Liver (tissue), 4 donors: ENCODE results near the gene TMEM183A. TPM values are rescaled to one million over a fixed set of nuclear protein-coding genes. Genes with fewer than 3 reads are reported as not detected.

ENCODE experiments used
- polyA plus RNA-seq, 2 donors: library from polyadenylated mRNA; stranded (reverse) in 1 of 2; unstranded in 1 of 2; fragments of 200-250 nt in 1 of 2; fragments of >200 nt in 1 of 2; fragmentation: Nextera tagmentation in 1 of 2; extraction: Ambion mirVana in 1 of 2; gene quantifications; one replicate each; pipeline versions ENCODE4 v1.2.1 to v1.2.3, GENCODE V29; 2013 to 2015
- total RNA-seq, 2 donors: library from RNA; depleted of rRNA; stranded (reverse); fragments of >200 nt; gene quantifications; one replicate each; pipeline ENCODE4 v1.2.3, GENCODE V29; 2014
- donor health status: healthy.
- donor health status: healthy.
- donor health status: healthy.

Gene TMEM183A
- total and polyA plus RNA-seq, 4 donors = 21.0 to 48.9 (median 35.5) TPM

Other genes with a start within 250 kb of the TMEM183A start
- 10 to 100 TPM; 19.6 to 33.7 TPM for gene KDM5B, start 199.0 kb upstream of the TMEM183A start, total RNA-seq
- 10 to 100 TPM in 1 of 2 donors, 1 to 10 TPM in 1; 3.4 to 10.0 TPM for gene KDM5B, start 199.0 kb upstream of the TMEM183A start, polyA plus RNA-seq
- gene PCAT6, start 196.4 kb upstream of the TMEM183A start, total RNA-seq = not detected
- gene PCAT6, start 196.4 kb upstream of the TMEM183A start, polyA plus RNA-seq = 1 to 10 TPM in 1 of 2 donors, under 1 TPM in 1; 0.23 to 1.2 TPM
- gene RABIF, start 118.2 kb upstream of the TMEM183A start, total RNA-seq = 1 to 10 TPM; 3.9 to 4.7 TPM
- 1 to 10 TPM; 3.6 to 7.5 TPM for gene RABIF, start 118.2 kb upstream of the TMEM183A start, polyA plus RNA-seq
- 10 to 100 TPM; 13.1 to 17.5 TPM for gene KLHL12, start 80.1 kb upstream of the TMEM183A start, total RNA-seq
- gene KLHL12, start 80.1 kb upstream of the TMEM183A start, polyA plus RNA-seq = 1 to 10 TPM; 7.2 to 7.8 TPM
- gene ADIPOR1, start 49.1 kb upstream of the TMEM183A start, total RNA-seq = 100 to 1,000 TPM in 1 of 2 donors, 10 to 100 TPM in 1; 78.9 to 175 TPM
- gene ADIPOR1, start 49.1 kb upstream of the TMEM183A start, polyA plus RNA-seq = 10 to 100 TPM; 58.5 to 62.0 TPM
- gene CYB5R1, start 40.1 kb upstream of the TMEM183A start, total RNA-seq = 10 to 100 TPM; 32.6 to 36.5 TPM
- 10 to 100 TPM; 29.4 to 33.7 TPM for gene CYB5R1, start 40.1 kb upstream of the TMEM183A start, polyA plus RNA-seq
- gene PPFIA4, start 19.1 kb downstream of the TMEM183A start, total RNA-seq = under 1 TPM; 0.08 to 0.33 TPM
- gene PPFIA4, start 19.1 kb downstream of the TMEM183A start, polyA plus RNA-seq = under 1 TPM; 0.07 to 0.22 TPM
- not detected for gene MYOG, start 78.6 kb downstream of the TMEM183A start, total RNA-seq
- not detected for gene MYOG, start 78.6 kb downstream of the TMEM183A start, polyA plus RNA-seq
- 1 to 10 TPM in 1 of 2 donors, under 1 TPM in 1; 0.33 to 1.1 TPM for gene ADORA1, start 120.4 kb downstream of the TMEM183A start, total RNA-seq
- gene ADORA1, start 120.4 kb downstream of the TMEM183A start, polyA plus RNA-seq = under 1 TPM; 0.37 to 0.38 TPM
- gene MYBPH, start 168.5 kb downstream of the TMEM183A start, total RNA-seq = under 1 TPM in 1 of 2 donors, not detected in 1; 0.09 TPM
- gene MYBPH, start 168.5 kb downstream of the TMEM183A start, polyA plus RNA-seq = not detected
- gene CHI3L1, start 179.3 kb downstream of the TMEM183A start, total RNA-seq = 10 to 100 TPM in 1 of 2 donors, 1 to 10 TPM in 1; 5.0 to 26.7 TPM
- 10 to 100 TPM in 1 of 2 donors, 1 to 10 TPM in 1; 5.2 to 34.7 TPM for gene CHI3L1, start 179.3 kb downstream of the TMEM183A start, polyA plus RNA-seq
- gene CHIT1, start 222.3 kb downstream of the TMEM183A start, total RNA-seq = under 1 TPM in 1 of 2 donors, not detected in 1; under 0.01 TPM
- under 1 TPM in 1 of 2 donors, not detected in 1; 0.07 TPM for gene CHIT1, start 222.3 kb downstream of the TMEM183A start, polyA plus RNA-seq